ENCODE measurements around the gene ABLIM3.

ABLIM3 gene

GRCh38 chr5:149304195-149305078, 163.1 kb downstream of the ABLIM3 start:
- no peak for DNase-seq (ENCODE audit: low read depth)
- H3K4me3 ChIP-seq (ENCODE audit: low read length) = no peak overlapping the region
- no peak for TF ChIP-seq CTCF (conservative IDR thresholded peaks at IDR 0.05; ENCODE audit: low read depth, low read length)

- no peak overlapping the region for H3K4me3 ChIP-seq (ENCODE audit: low read length)
- no peak for DNase-seq (ENCODE audit: low read depth)
- no peak for TF ChIP-seq CTCF (conservative IDR thresholded peaks at IDR 0.05; ENCODE audit: low read depth, low read length)
Measured at GRCh38 chr5:149309354-149309753, 168.1 kb downstream of the ABLIM3 start.

Data from retinal pigment epithelial cell (primary cell).